IMR-90 (cell line): ENCODE measurements around the gene MLLT3. TPM values are rescaled to one million over a fixed set of nuclear protein-coding genes. Genes with fewer than 3 reads are reported as not detected.

ENCODE experiments used
- ATAC-seq: fragments of 200-7000 bp; cut with Tn5 transposase; 2 replicates; pipeline ENCODE4 v1.9.1; 2020; ENCODE audit warnings: low read depth, mild to moderate bottlenecking, moderate library complexity
- BruUV-seq: library from RNA; stranded (reverse); fragments of 400-500 nt; replicated peaks from 2 replicates; lab custom pipeline; 2021; lab: Mats Ljungman, UMichigan
- CTCF ChIA-PET: fragments of 300-600 bp; formaldehyde crosslinking; extraction: SDS; loops from one replicate; lab custom pipeline; 2021; ENCODE audit warnings: antibody characterized with exemption; lab: Yijun Ruan, JAX
- POLR2A ChIA-PET: fragments of 300-600 bp; sonication (Branson Sonifier 250); formaldehyde crosslinking; loops from one replicate; lab custom pipeline; 2022; ENCODE audit warnings: antibody characterized with exemption; ENCODE audit not compliant: unreplicated experiment; lab: Charles Lee
- DNase-seq: peaks from one replicate; pipeline ENCODE4 v3.0.0; 2013
- H2AFZ ChIP-seq: replicated peaks from 2 replicates; pipeline ENCODE3; 2013; ENCODE audit warnings: low read length, mild to moderate bottlenecking; ENCODE audit not compliant: poor library complexity
- H2AK5ac ChIP-seq: 2 replicates; pipeline ENCODE4 v1.6.1; 2013; ENCODE audit warnings: low read depth, low read length, inconsistent platforms
- H2AK9ac ChIP-seq: replicated peaks from 2 replicates; pipeline ENCODE3; 2013; ENCODE audit warnings: mild to moderate bottlenecking, low read depth, low read length, moderate library complexity; ENCODE audit not compliant: poor library complexity
- H2BK120ac ChIP-seq: 2 replicates; pipeline ENCODE4 v1.6.1; 2013; ENCODE audit warnings: low read depth, low read length, inconsistent platforms
- H2BK15ac ChIP-seq: 3 replicates; pipeline ENCODE4 v1.6.1; 2013; ENCODE audit warnings: low read depth, low read length, inconsistent platforms
- H2BK20ac ChIP-seq: 2 replicates; pipeline ENCODE4 v1.6.1; 2013; ENCODE audit warnings: low read depth, mild to moderate bottlenecking, inconsistent platforms, low read length, moderate library complexity
- H2BK5ac ChIP-seq: 2 replicates; pipeline ENCODE4 v1.6.1; 2013; ENCODE audit warnings: mild to moderate bottlenecking, low read depth, low read length, inconsistent platforms; ENCODE audit not compliant: poor library complexity, severe bottlenecking
- H3K14ac ChIP-seq: replicated peaks from 2 replicates; pipeline ENCODE4 v1.6.1; 2013; ENCODE audit warnings: low read depth, low read length, inconsistent platforms
- H3K18ac ChIP-seq: 2 replicates; pipeline ENCODE4 v1.6.1; 2013; ENCODE audit warnings: low read depth, low read length, control low read depth
- H3K23ac ChIP-seq: 2 replicates; pipeline ENCODE4 v1.6.1; 2013; ENCODE audit warnings: low read depth, low read length, inconsistent platforms
- H3K27ac ChIP-seq: 2 replicates; pipeline ENCODE4 v1.5.1; 2013; ENCODE audit warnings: mild to moderate bottlenecking, control low read depth, low read length; ENCODE audit not compliant: insufficient read depth
- H3K27me3 ChIP-seq: 2 replicates; pipeline ENCODE4 v1.6.1; 2013; ENCODE audit warnings: low read length; ENCODE audit not compliant: control insufficient read depth, insufficient read depth
- H3K36me3 ChIP-seq: 2 replicates; pipeline ENCODE4 v1.6.1; 2013; ENCODE audit warnings: low read length, mixed read lengths; ENCODE audit not compliant: control insufficient read depth, insufficient read depth
- H3K4ac ChIP-seq: 2 replicates; pipeline ENCODE4 v1.6.1; 2013; ENCODE audit warnings: low read depth, low read length, inconsistent platforms
- H3K4me1 ChIP-seq: 2 replicates; pipeline ENCODE4 v1.6.1; 2013; ENCODE audit warnings: low read length, mixed read lengths; ENCODE audit not compliant: control insufficient read depth, insufficient read depth
- H3K4me2 ChIP-seq: 2 replicates; pipeline ENCODE4 v1.6.1; 2013; ENCODE audit warnings: low read depth, mild to moderate bottlenecking, control low read depth, low read length, moderate library complexity
- H3K4me3 ChIP-seq: 2 replicates; pipeline ENCODE4 v1.5.1; 2013; ENCODE audit warnings: low read depth, mild to moderate bottlenecking, control low read depth, low read length, moderate library complexity; ENCODE audit not compliant: insufficient read depth
- H3K56ac ChIP-seq: 2 replicates; pipeline ENCODE4 v1.6.1; 2013; ENCODE audit warnings: low read length, inconsistent platforms; ENCODE audit not compliant: insufficient read depth; ENCODE audit errors: extremely low read depth
- H3K79me1 ChIP-seq, 2 experiments: 2 replicates each; pipeline ENCODE4 v1.6.1; 2013; ENCODE audit warnings: low read length in 2 of 2, inconsistent platforms in 1 of 2, low read depth in 1 of 2
- H3K9ac ChIP-seq: 2 replicates; pipeline ENCODE4 v1.6.1; 2013; ENCODE audit warnings: low read depth, low read length, control low read depth
- H3K9me1 ChIP-seq: 2 replicates; pipeline ENCODE4 v1.6.1; 2013; ENCODE audit warnings: low read length, inconsistent platforms; ENCODE audit not compliant: insufficient read depth
- H3K9me3 ChIP-seq: 2 replicates; pipeline ENCODE4 v1.6.1; 2013; ENCODE audit warnings: low read length; ENCODE audit not compliant: control insufficient read depth, insufficient read depth
- H4K20me1 ChIP-seq: 2 replicates; pipeline ENCODE4 v1.6.1; 2013; ENCODE audit warnings: low read length, inconsistent platforms; ENCODE audit not compliant: insufficient read depth
- H4K5ac ChIP-seq: 2 replicates; pipeline ENCODE4 v1.6.1; 2013; ENCODE audit warnings: mild to moderate bottlenecking, low read depth, low read length, control low read depth
- H4K8ac ChIP-seq, 2 experiments: 2 replicates each; pipeline ENCODE4 v1.6.1; 2013; ENCODE audit warnings: low read depth in 2 of 2, low read length in 2 of 2, control low read depth in 1 of 2, inconsistent platforms in 1 of 2
- H4K91ac ChIP-seq: 2 replicates; pipeline ENCODE4 v1.6.1; 2013; ENCODE audit warnings: low read depth, low read length, inconsistent platforms; ENCODE audit not compliant: insufficient read depth
- POLR2A ChIP-seq: IDR thresholded peaks from 2 replicates; pipeline ENCODE4 v1.6.1; 2012; ENCODE audit warnings: mild to moderate bottlenecking, low read depth, low read length
- WGBS, 2 experiments: methylation state at CpG; one replicate each; pipeline versions ENCODE4 v1.1.5 to v1.1.7; 2013; ENCODE audit warnings: missing lambda C conversion rate in 2 of 2; ENCODE audit not compliant: insufficient read length in 1 of 2; ENCODE audit errors: extremely low coverage in 2 of 2; 5-methylcytosine and 5-hydroxymethylcytosine counted together
- dilution Hi-C: fragments of 300-500 bp; cut with HindIII; formaldehyde crosslinking; loops from one replicate; pipeline ENCODE4 v1.14.3; 2018; ENCODE audit warnings: low sequenced_read_pairs; ENCODE audit not compliant: unreplicated experiment
- in situ Hi-C: fragments of 300-500 bp; cut with MboI; formaldehyde crosslinking; loops from 3 replicates; pipeline ENCODE4 v1.14.3; 2019; ENCODE audit warnings: low sequenced_read_pairs, inconsistent platforms, mixed read lengths
- intact Hi-C: fragments of 100-400 bp; cut with micrococcal nuclease; formaldehyde crosslinking; loops from 2 replicates; pipeline ENCODE4 v1.10.0; 2022
- polyA plus RNA-seq, 3 experiments: library from polyadenylated mRNA; depleted of rRNA; stranded (reverse); fragments of >200 nt; gene quantifications; 2 replicates each; pipeline ENCODE4 v1.2.3, GENCODE V29; 2012; ENCODE audit warnings: low replicate concordance in 1 of 3
- total RNA-seq: library from RNA; depleted of rRNA; stranded (reverse); fragments of >200 nt; gene quantifications from 2 replicates; pipeline ENCODE4 v1.2.3, GENCODE V29; 2012
- TF ChIP-seq, protein P1 (sequence below): conservative IDR thresholded peaks from 2 replicates; pipeline ENCODE4 v1.5.1; 2012; ENCODE audit warnings: mild to moderate bottlenecking, low read depth, low read length, improper control_type of control experiment

MLLT3 gene
- total and polyA plus RNA-seq, 2 of the 4 experiments (the other 2 are of a cell fraction): 10.4 to 21.1 TPM

DNA sequence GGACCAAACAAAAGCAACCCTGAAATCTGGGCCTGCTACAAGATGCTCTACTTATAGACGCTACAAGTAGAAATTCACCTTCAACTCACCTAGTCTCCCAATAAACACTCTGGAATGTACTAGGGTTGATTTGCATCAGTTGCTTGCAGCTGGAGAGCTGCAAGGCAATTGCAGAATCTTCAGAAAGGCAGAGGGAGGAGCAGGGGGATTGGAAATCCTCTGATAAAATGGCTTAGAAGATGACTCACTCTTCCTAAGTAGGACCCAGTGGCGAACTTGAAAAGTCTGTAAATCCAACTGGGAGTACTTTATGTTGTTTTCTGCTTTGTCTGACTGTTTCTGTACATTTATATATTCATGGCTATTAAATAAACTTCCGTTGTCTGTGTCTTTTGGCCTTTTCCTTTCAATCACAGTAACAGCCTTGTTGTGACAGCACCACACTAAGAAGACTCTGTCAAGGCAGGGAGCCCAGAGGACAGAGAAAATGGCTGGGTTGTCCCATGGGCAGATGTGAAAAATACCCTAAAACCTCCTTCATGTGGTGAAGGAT, 14.7 kb upstream of the MLLT3 start:
- TF ChIP-seq, protein P1, sequence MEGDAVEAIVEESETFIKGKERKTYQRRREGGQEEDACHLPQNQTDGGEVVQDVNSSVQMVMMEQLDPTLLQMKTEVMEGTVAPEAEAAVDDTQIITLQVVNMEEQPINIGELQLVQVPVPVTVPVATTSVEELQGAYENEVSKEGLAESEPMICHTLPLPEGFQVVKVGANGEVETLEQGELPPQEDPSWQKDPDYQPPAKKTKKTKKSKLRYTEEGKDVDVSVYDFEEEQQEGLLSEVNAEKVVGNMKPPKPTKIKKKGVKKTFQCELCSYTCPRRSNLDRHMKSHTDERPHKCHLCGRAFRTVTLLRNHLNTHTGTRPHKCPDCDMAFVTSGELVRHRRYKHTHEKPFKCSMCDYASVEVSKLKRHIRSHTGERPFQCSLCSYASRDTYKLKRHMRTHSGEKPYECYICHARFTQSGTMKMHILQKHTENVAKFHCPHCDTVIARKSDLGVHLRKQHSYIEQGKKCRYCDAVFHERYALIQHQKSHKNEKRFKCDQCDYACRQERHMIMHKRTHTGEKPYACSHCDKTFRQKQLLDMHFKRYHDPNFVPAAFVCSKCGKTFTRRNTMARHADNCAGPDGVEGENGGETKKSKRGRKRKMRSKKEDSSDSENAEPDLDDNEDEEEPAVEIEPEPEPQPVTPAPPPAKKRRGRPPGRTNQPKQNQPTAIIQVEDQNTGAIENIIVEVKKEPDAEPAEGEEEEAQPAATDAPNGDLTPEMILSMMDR: 0 out of 2 replicates have a peak, but pooled peaks have one; percentile 1
- no peak for TF ChIP-seq POLR2A
- Histone ChIP-seq H3K27me3 (no peaks in the 10 kb centered on the region), H4K8ac (no peak overlapping the region), H3K18ac (no peak overlapping the region), H3K36me3 (no peaks in the 10 kb centered on the region), H3K4me3 (no peak overlapping the region), H3K79me1 (no peaks in the 10 kb centered on the region), H4K20me1 (no peaks in the 10 kb centered on the region), H3K4me2 (no peak overlapping the region), H3K4me1 (peaks cover 3% of the 10 kb centered on the region; the same call in 1 of the 2 replicates), H3K9me3 (no peaks in the 10 kb centered on the region), H4K5ac (no peak overlapping the region), H3K27ac (no peak overlapping the region), H3K23ac (no peak overlapping the region), H2AK5ac (no peak overlapping the region), H3K9ac (no peak overlapping the region), H3K14ac (no peak overlapping the region), H2BK120ac (no peak overlapping the region), H2BK5ac (no peak overlapping the region), H3K56ac (no peak overlapping the region), H3K9me1 (peaks cover 3% of the 10 kb centered on the region; the same call in 1 of the 2 replicates), H4K91ac (no peak overlapping the region), H2AK9ac (no peak overlapping the region), H2BK20ac (no peak overlapping the region), H2AFZ (no peak overlapping the region), H3K4ac (no peak overlapping the region), H2BK15ac (no peak overlapping the region)
- BruUV-seq: no TSS peak
- dilution Hi-C loops (no loop called here), in situ Hi-C loops (no loop called here), intact Hi-C loops (no loop called here)
- ChIA-PET CTCF (no interaction called here), POLR2A (no interaction called here)
- DNase-seq (peak; percentile 47), ATAC-seq (no peak; the same call in 1 of the 2 replicates)
- WGBS, 2 experiments: 20% methylated on average over 1 of the region's 3 CpGs; no CpG with 5 or more reads in 1 of the 2 experiments
